Common myeloid progenitor, CD34-positive (primary cell): Measurements from ENCODE around the gene DPF3.
"Not testable (repeated sequence)": the region's sequence is repeated elsewhere in the genome, so short reads cannot be mapped to it uniquely, and the experiment has no call there.

Experiments
- CTCF ChIA-PET: fragments of 350-600 bp; sonication (Branson Sonifier 250); formaldehyde crosslinking; loops from one replicate; lab custom pipeline; 2021; ENCODE audit warnings: antibody characterized with exemption; lab: Charles Lee
- POLR2A ChIA-PET: fragments of 350-600 bp; sonication (Branson Sonifier 250); formaldehyde crosslinking; loops from one replicate; lab custom pipeline; 2021; ENCODE audit warnings: antibody characterized with exemption; lab: Charles Lee
- DNase-seq, 3 donors: peaks; one replicate each; pipeline versions ENCODE4 v3.0.0 to v3.0.0-alpha.2; 2013
- H3K27ac ChIP-seq, 2 experiments: 1 replicate in 1 of 2; 2 replicates in 1 of 2; pipeline ENCODE4 v1.7.0; 2013; ENCODE audit warnings: inconsistent platforms in 2 of 2, low read length in 2 of 2, mild to moderate bottlenecking in 2 of 2, low read depth in 1 of 2, moderate library complexity in 1 of 2; ENCODE audit not compliant: severe bottlenecking in 2 of 2, insufficient read depth in 1 of 2, poor library complexity in 1 of 2
- H3K27me3 ChIP-seq, 5 experiments: replicated peaks in 2 of 5; 1 replicate in 3 of 5; 2 replicates in 2 of 5; pipeline versions ENCODE4 v1.6.1 to v1.7.0; 2013; ENCODE audit warnings: low read length in 4 of 5, mild to moderate bottlenecking in 2 of 5, moderate library complexity in 2 of 5, inconsistent platforms in 1 of 5; ENCODE audit not compliant: insufficient read depth in 5 of 5, control insufficient read depth in 4 of 5
- H3K36me3 ChIP-seq, 4 experiments: 1 replicate in 2 of 4; 2 replicates in 2 of 4; pipeline versions ENCODE4 v1.6.1 to v1.7.0; 2013; ENCODE audit warnings: low read length in 3 of 4, control low read depth in 1 of 4, mild to moderate bottlenecking in 1 of 4; ENCODE audit not compliant: control insufficient read depth in 4 of 4, insufficient read depth in 4 of 4
- H3K4me1 ChIP-seq, 4 experiments: 1 replicate in 3 of 4; 2 replicates in 1 of 4; pipeline versions ENCODE4 v1.6.1 to v1.7.1; 2013; ENCODE audit warnings: low read length in 3 of 4, mild to moderate bottlenecking in 3 of 4, control low read depth in 1 of 4, inconsistent platforms in 1 of 4, moderate library complexity in 1 of 4; ENCODE audit not compliant: control insufficient read depth in 4 of 4, insufficient read depth in 4 of 4; ENCODE audit errors: control extremely low read depth in 1 of 4
- H3K4me3 ChIP-seq, 7 experiments: 1 replicate in 4 of 7; 2 replicates in 3 of 7; pipeline versions ENCODE4 v1.5.1 to v1.7.0; 2013; ENCODE audit warnings: mild to moderate bottlenecking in 7 of 7, low read length in 6 of 7, moderate library complexity in 6 of 7, inconsistent platforms in 2 of 7, low read depth in 2 of 7, control low read depth in 1 of 7; ENCODE audit not compliant: insufficient read depth in 4 of 7, control insufficient read depth in 1 of 7; ENCODE audit errors: extremely low read depth in 1 of 7
- H3K9me3 ChIP-seq, 5 experiments: 1 replicate in 4 of 5; 2 replicates in 1 of 5; pipeline versions ENCODE4 v1.6.1 to v1.7.1; 2013; ENCODE audit warnings: low read length in 4 of 5, mild to moderate bottlenecking in 2 of 5, inconsistent platforms in 1 of 5, low read depth in 1 of 5, moderate library complexity in 1 of 5; ENCODE audit not compliant: control insufficient read depth in 4 of 5, insufficient read depth in 2 of 5; ENCODE audit errors: control extremely low read depth in 1 of 5
- WGBS: methylation state at CpG from one replicate; pipeline ENCODE4 v1.1.5; 2013; ENCODE audit not compliant: insufficient coverage; 5-methylcytosine and 5-hydroxymethylcytosine counted together

The DPF3 gene

DNA sequence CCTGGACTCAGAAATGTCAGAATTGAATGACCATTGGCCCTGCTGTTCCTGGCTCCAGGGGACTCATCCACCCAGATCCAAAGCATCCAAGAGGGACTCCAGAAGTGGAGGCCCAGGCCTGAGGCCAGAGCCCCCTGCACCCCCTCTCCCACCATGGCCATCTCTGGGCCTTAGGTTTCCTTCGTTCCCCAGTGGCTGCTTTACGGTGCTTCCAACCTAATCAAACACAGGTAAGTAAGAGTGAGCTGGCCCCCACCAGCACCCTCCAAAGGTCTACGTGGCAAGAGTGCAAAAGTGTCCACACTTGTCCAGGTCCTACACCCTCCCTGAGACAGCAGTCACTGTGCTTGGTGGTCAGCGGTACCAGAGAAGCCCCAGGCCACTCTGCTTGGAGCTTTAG is 139.0 kb downstream of the DPF3 start:
- WGBS, result 100% methylated on average over 4 of the region's 4 CpGs
- CTCF ChIA-PET, result no interaction called here
- POLR2A ChIA-PET, result no interaction called here
- H3K27ac ChIP-seq, result no peak overlapping the region
- no peak for DNase-seq
- no peak overlapping the region for H3K4me3 ChIP-seq
- peaks cover 3 to 14% (median 10%) of the 10 kb centered on the region in 5 experiments for H3K9me3 ChIP-seq
- H3K36me3 ChIP-seq, result no peaks in the 10 kb centered on the region
- peaks cover 0 to 5% (median 0%) of the 10 kb centered on the region in 5 experiments for H3K27me3 ChIP-seq
- no peaks in the 10 kb centered on the region for H3K4me1 ChIP-seq

DNA sequence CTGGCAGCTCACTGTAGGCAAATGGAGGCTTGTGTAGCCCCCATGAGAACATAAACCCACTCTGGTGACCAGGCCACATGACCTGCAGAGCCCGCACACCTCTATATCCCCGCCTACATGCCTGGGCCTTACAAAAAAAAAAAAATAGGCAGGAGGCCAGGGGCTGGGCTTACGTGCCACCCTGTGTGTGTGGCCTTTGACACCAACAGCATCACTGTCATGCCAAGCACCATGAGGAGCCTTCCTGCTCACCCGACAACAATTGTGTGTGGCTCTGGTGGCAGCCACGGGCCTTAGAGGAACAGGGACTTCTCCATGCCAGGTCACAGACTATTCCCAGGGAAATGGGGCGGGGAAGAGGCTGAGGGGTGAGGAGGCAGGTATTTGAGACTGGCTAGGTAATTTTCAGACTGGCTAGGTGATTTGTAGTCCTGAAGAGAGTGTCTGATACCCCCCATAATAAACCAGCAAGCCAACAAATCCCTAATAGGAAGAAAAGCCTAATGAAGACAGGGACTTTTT is 140.0 kb downstream of the DPF3 start:
- ChIA-PET POLR2A (no interaction called here), CTCF (no interaction called here)
- Histone ChIP-seq H3K27me3 (peaks cover 0 to 5% (median 0%) of the 10 kb centered on the region in 5 experiments), H3K9me3 (peaks cover 3 to 10% (median 5%) of the 10 kb centered on the region in 5 experiments), H3K36me3 (no peaks in the 10 kb centered on the region), H3K4me3 (no peak overlapping the region), H3K4me1 (no peaks in the 10 kb centered on the region), H3K27ac (no peak overlapping the region)
- DNase-seq, result no peak
- 90% methylated on average over 5 of the region's 6 CpGs for WGBS

DNA sequence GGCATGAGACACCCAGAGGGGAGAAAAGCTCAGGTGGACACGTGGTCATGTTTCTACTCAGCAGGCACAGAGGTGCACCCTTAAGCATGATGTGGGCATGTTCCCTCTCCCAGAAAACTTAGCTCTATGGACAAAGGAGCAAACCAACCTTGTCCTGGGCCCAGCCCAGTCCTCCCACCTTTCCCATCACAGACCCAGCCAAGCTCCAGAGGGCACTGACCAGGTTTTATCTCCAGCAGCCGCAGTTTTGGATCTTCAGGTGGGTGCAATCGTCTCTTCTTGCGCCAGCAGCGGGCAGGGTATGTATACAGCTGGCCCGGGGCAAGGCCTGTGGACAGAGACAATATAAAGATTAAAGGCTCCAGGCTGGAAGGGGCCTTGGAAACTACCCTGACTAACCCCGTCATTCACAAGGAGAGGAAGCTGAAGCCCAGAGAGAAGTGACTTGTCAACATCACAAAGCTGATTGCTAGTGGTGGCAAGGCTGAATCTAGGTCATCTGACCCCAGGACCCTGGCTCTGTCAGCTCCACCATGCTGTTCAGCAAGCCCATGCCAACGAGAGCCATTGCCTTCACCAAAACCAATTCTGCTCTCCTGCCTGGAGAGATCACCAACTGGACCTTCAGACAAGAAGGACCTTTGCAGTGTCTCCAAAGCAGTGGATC is 140.7 kb downstream of the DPF3 start:
- CTCF ChIA-PET, result no interaction called here
- POLR2A ChIA-PET, result no interaction called here

DNA sequence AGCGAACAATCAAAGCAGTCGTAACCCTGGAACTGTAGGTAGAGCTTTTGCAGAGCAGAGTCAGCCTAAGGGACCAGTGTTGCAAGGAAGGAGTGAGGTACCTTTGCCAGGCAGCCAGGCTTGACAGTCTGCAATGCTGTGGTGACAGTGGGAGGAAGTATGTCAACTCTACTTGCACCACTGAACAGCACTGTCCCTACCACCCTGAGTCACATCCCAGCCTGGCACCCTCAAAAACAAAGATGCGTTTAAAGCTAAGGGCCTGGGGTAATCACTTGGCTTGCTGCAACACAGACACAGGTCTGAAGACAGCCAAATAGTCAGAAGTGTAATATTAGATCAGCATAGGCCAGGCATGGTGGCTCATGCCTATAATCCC is 141.9 kb downstream of the DPF3 start:
- Histone ChIP-seq H3K36me3 (no peaks in the 10 kb centered on the region), H3K27me3 (peaks cover 0 to 5% (median 0%) of the 10 kb centered on the region in 5 experiments), H3K4me3 (no peak overlapping the region), H3K4me1 (no peaks in the 10 kb centered on the region), H3K27ac (no peak overlapping the region), H3K9me3 (peaks cover 0 to 6% (median 3%) of the 10 kb centered on the region in 5 experiments)
- CTCF ChIA-PET, result interaction anchor here (0.8 kb wide), 1 partner anchor 12 kb away, joined by 3 read pairs; no protein-coding TSS in a partner anchor
- POLR2A ChIA-PET, result no interaction called here
- 94% methylated on average over 3 of the region's 3 CpGs for WGBS
- no peak for DNase-seq

More for the DNA sequence above, 140.7 kb downstream of the DPF3 start:
- Histone ChIP-seq H3K27me3 (peaks cover 0 to 5% (median 0%) of the 10 kb centered on the region in 5 experiments), H3K9me3 (peaks cover 1 to 8% (median 3%) of the 10 kb centered on the region in 5 experiments), H3K4me3 (no peak overlapping the region), H3K27ac (no peak overlapping the region), H3K4me1 (no peaks in the 10 kb centered on the region), H3K36me3 (no peaks in the 10 kb centered on the region)
- 92% methylated on average over 7 of the region's 8 CpGs for WGBS
- no peak for DNase-seq

DNA sequence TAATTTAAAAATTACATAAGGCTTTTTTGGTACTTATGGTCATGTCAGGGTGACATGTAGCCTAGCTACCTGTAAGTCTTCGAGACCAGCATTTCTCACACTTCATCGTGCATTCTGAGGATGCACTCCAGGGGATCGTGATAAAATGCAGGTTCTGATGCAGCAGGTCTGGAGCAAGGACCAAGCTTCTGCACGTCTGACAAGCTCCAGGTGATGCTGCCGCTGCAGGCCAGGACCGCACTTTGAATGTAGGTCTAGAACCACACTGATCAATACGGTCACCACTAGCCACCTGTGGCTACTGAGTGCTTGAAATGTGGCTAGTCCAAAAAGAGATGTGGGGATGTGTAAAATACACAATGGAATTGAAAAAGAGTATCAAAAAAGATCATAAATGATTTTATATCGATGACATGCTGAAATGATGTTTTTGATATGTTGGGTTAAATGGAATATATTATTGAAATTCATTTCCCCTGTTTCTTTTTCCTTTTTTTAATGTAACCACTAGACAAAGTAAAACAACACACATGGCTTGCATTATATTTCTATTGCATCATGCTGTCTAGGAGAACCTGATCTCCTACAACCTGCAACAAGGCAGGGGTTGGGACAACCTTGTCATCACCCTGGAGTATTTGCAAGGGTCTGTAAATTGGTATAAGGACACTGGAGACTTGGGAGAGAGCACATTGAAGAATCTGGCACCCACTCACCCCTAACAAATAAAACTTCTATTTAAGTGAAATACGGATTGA is 142.4 kb downstream of the DPF3 start:
- Histone ChIP-seq H3K27me3 (peaks cover 0 to 5% (median 0%) of the 10 kb centered on the region in 5 experiments), H3K36me3 (no peaks in the 10 kb centered on the region), H3K27ac (no peak overlapping the region), H3K4me1 (no peaks in the 10 kb centered on the region), H3K4me3 (no peak overlapping the region), H3K9me3 (peaks cover 0 to 6% (median 3%) of the 10 kb centered on the region in 5 experiments)
- ChIA-PET POLR2A (no interaction called here), CTCF (interaction anchor here (0.6 kb wide), 1 partner anchor 544 kb away, joined by 3 read pairs; no protein-coding TSS in a partner anchor)
- no peak for DNase-seq
- 99% methylated on average over 8 of the region's 9 CpGs for WGBS

DNA sequence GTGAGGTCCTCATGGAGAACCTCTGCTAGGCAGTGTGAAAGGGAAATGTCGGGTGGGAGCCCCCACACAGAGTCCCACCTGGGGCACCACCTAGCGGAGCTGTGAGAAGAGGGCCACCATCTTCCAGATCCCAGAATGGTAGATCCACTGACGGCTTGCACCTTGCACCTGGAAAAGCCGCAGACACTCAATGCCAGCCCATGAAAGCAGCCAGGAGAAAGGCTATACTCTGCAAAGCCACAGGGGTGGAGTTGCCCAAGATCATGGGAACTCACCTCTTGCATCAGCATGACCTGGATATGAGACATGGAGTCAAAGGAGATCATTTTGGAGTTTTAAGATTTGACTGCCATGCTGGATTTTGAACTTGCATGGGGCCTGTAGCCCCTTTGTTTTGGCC is 145.0 kb downstream of the DPF3 start:
- H3K27me3 ChIP-seq, H3K4me1 ChIP-seq, CTCF ChIA-PET, H3K27ac ChIP-seq, POLR2A ChIA-PET, H3K4me3 ChIP-seq, H3K9me3 ChIP-seq, H3K36me3 ChIP-seq, DNase-seq: not testable (repeated sequence)
- 100% methylated on average over 4 of the region's 4 CpGs for WGBS

DNA sequence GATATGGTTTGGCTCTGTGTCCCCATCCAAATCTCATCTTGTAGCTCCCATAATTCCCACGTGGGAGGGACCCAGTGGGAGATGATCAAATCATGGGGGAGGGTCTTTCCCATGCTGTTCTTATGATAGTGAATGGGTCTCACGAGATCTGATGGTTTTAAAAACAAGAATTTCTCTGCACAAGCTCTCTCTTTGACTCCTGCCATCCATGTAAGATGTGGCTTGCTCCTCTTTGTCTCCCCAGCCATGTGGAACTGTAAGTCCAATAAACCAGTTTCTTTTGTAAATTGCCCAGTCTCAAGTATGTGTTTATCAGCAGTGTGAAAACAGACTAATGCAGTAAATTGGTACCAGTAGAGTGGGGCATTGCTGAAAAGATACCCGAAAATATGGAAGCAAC is 146.2 kb downstream of the DPF3 start:
- peaks cover 0 to 6% (median 3%) of the 10 kb centered on the region in 5 experiments for H3K9me3 ChIP-seq
- H3K27me3 ChIP-seq, result peaks cover 0 to 5% (median 0%) of the 10 kb centered on the region in 5 experiments
- no peak overlapping the region for H3K4me3 ChIP-seq
- 93% methylated on average over 1 of the region's 3 CpGs for WGBS
- POLR2A ChIA-PET, result no interaction called here
- CTCF ChIA-PET, result interaction anchor here (0.9 kb wide), 1 partner anchor 37 kb away, joined by 4 read pairs; no protein-coding TSS in a partner anchor
- no peaks in the 10 kb centered on the region for H3K36me3 ChIP-seq
- no peaks in the 10 kb centered on the region for H3K4me1 ChIP-seq
- no peak for DNase-seq
- H3K27ac ChIP-seq, result no peak overlapping the region
